HEK293T (cell line): ENCODE measurements around the gene FCSK.

ENCODE experiments used
- CTCF ChIA-PET: fragments of 350-600 bp; formaldehyde crosslinking; extraction: SDS; loops from one replicate; lab custom pipeline; 2021; ENCODE audit warnings: antibody characterized with exemption, inconsistent platforms; lab: Yijun Ruan, JAX
- POLR2A ChIA-PET: fragments of 350-600 bp; formaldehyde crosslinking; extraction: SDS; loops from one replicate; lab custom pipeline; 2020; ENCODE audit warnings: antibody characterized with exemption, inconsistent platforms; lab: Yijun Ruan, JAX
- DNase-seq: peaks from one replicate; pipeline ENCODE4 v3.0.0; 2012; ENCODE audit warnings: mixed read lengths; ENCODE audit errors: extremely low spot score
- ARNT ChIP-seq: fragments of 450-650 bp; IDR thresholded peaks from 2 replicates; pipeline ENCODE4 v1.6.1; 2017; ENCODE audit warnings: mild to moderate bottlenecking
- BHLHE40 ChIP-seq: fragments of 450-650 bp; IDR thresholded peaks from 2 replicates; pipeline ENCODE4 v1.6.1; 2016; ENCODE audit warnings: mild to moderate bottlenecking, moderate library complexity, borderline replicate concordance
- CTBP1 ChIP-seq: fragments of 450-650 bp; IDR thresholded peaks from 2 replicates; pipeline ENCODE4 v1.6.1; 2016; ENCODE audit warnings: borderline replicate concordance
- ELF4 ChIP-seq: fragments of 450-650 bp; IDR thresholded peaks from 2 replicates; pipeline ENCODE4 v1.6.1; 2017; ENCODE audit warnings: antibody characterized with exemption
- FOXA1 ChIP-seq: fragments of 450-650 bp; IDR thresholded peaks from 2 replicates; pipeline ENCODE4 v1.6.1; 2016; ENCODE audit warnings: mild to moderate bottlenecking
- FOXK2 ChIP-seq: fragments of 450-650 bp; IDR thresholded peaks from 2 replicates; pipeline ENCODE4 v1.6.1; 2016; ENCODE audit warnings: mild to moderate bottlenecking
- FOXM1 ChIP-seq: fragments of 450-650 bp; IDR thresholded peaks from 2 replicates; pipeline ENCODE4 v1.6.1; 2017; ENCODE audit warnings: mild to moderate bottlenecking, borderline replicate concordance
- HDGF ChIP-seq: fragments of 450-650 bp; IDR thresholded peaks from 2 replicates; pipeline ENCODE4 v1.6.1; 2017; ENCODE audit warnings: antibody characterized with exemption, borderline replicate concordance
- L3MBTL2 ChIP-seq: fragments of 450-650 bp; conservative IDR thresholded peaks from 2 replicates; pipeline ENCODE4 v1.6.1; 2016; ENCODE audit warnings: mild to moderate bottlenecking
- LEF1 ChIP-seq: fragments of 450-650 bp; IDR thresholded peaks from 2 replicates; pipeline ENCODE4 v1.6.1; 2017; ENCODE audit warnings: mild to moderate bottlenecking, borderline replicate concordance
- NFRKB ChIP-seq: fragments of 450-650 bp; IDR thresholded peaks from 2 replicates; pipeline ENCODE4 v1.6.1; 2016; ENCODE audit warnings: mild to moderate bottlenecking, moderate library complexity
- PKNOX1 ChIP-seq: fragments of 450-650 bp; IDR thresholded peaks from 2 replicates; pipeline ENCODE4 v1.6.1; 2016
- SP1 ChIP-seq: fragments of 450-650 bp; IDR thresholded peaks from 2 replicates; pipeline ENCODE4 v1.6.1; 2017
- SUZ12 ChIP-seq: fragments of 450-650 bp; IDR thresholded peaks from 2 replicates; pipeline ENCODE4 v1.6.1; 2016; ENCODE audit warnings: mild to moderate bottlenecking
- TARDBP ChIP-seq: fragments of 450-650 bp; IDR thresholded peaks from 2 replicates; pipeline ENCODE4 v1.6.1; 2016
- ZNF384 ChIP-seq: fragments of 450-650 bp; IDR thresholded peaks from 2 replicates; pipeline ENCODE4 v1.6.1; 2016

Gene FCSK

GRCh38 chr16:70430667-70431536 lies 23.5 kb upstream of the FCSK start:
- ChIA-PET POLR2A (no interaction called here), CTCF (no interaction called here)
- no peak for DNase-seq
- TF ChIP-seq SP1 (no peak), PKNOX1 (no peak), HDGF (no peak), BHLHE40 (no peak), TARDBP (no peak), SUZ12 (no peak), FOXA1 (no peak), L3MBTL2 (no peak), LEF1 (no peak), FOXM1 (no peak)

GRCh38 chr16:70432356-70432722 lies 22.1 kb upstream of the FCSK start:
- no peak for DNase-seq

GRCh38 chr16:70432723-70433457 lies 21.5 kb upstream of the FCSK start:
- DNase-seq, result no peak
- ChIA-PET CTCF (interaction anchor here (0.7 kb wide), 1 partner anchor 17 kb away, joined by 3 read pairs; no protein-coding TSS in a partner anchor), POLR2A (interaction anchor here (1.2 to 1.4 kb wide), 2 partner anchors 12 to 21 kb away, joined by 3 to 4 read pairs; partner anchors contain the start of gene FCSK)
- TF ChIP-seq BHLHE40, result no peak
- no peak for TF ChIP-seq CTBP1
- no peak for TF ChIP-seq LEF1
- TF ChIP-seq FOXM1, result no peak
- TF ChIP-seq HDGF, result no peak
- TF ChIP-seq PKNOX1, result no peak
- no peak for TF ChIP-seq FOXA1
- TF ChIP-seq L3MBTL2, result no peak
- no peak for TF ChIP-seq ARNT
- TF ChIP-seq NFRKB, result no peak
- no peak for TF ChIP-seq SUZ12
- TF ChIP-seq ZNF384, result no peak
- TF ChIP-seq ELF4, result no peak
- no peak for TF ChIP-seq SP1
- no peak for TF ChIP-seq FOXK2

More at GRCh38 chr16:70432356-70432722, 22.1 kb upstream of the FCSK start:
- CTCF ChIA-PET, result no interaction called here
- POLR2A ChIA-PET, result interaction anchor here (1.2 kb wide), 1 partner anchor 12 kb away, joined by 4 read pairs; no protein-coding TSS in a partner anchor
- TF ChIP-seq SUZ12, result no peak
- no peak for TF ChIP-seq TARDBP
- no peak for TF ChIP-seq CTBP1
- TF ChIP-seq ELF4, result no peak
- no peak for TF ChIP-seq SP1
- TF ChIP-seq PKNOX1, result no peak
- TF ChIP-seq ZNF384, result no peak
- no peak for TF ChIP-seq BHLHE40
- no peak for TF ChIP-seq LEF1

GRCh38 chr16:70433458-70434103 lies 20.8 kb upstream of the FCSK start:
- ChIA-PET CTCF (interaction anchor here (0.7 to 1.0 kb wide), 2 partner anchors 18 to 39 kb away, joined by 3 read pairs; no protein-coding TSS in a partner anchor), POLR2A (interaction anchor here (1.2 to 1.4 kb wide), 2 partner anchors 13 to 21 kb away, joined by 3 to 4 read pairs; partner anchors contain the start of gene FCSK)
- no peak for DNase-seq
- TF ChIP-seq PKNOX1 (no peak), SUZ12 (no peak), L3MBTL2 (no peak), LEF1 (no peak), FOXA1 (no peak), BHLHE40 (no peak), TARDBP (no peak), NFRKB (no peak), SP1 (no peak), FOXM1 (no peak), ZNF384 (no peak), ELF4 (no peak)
